ENCODE data around the gene VWA8.

GRCh38 chr13:42002066-42002465, 41.2 kb upstream of the VWA8 start:
- TF ChIP-seq, protein P1, sequence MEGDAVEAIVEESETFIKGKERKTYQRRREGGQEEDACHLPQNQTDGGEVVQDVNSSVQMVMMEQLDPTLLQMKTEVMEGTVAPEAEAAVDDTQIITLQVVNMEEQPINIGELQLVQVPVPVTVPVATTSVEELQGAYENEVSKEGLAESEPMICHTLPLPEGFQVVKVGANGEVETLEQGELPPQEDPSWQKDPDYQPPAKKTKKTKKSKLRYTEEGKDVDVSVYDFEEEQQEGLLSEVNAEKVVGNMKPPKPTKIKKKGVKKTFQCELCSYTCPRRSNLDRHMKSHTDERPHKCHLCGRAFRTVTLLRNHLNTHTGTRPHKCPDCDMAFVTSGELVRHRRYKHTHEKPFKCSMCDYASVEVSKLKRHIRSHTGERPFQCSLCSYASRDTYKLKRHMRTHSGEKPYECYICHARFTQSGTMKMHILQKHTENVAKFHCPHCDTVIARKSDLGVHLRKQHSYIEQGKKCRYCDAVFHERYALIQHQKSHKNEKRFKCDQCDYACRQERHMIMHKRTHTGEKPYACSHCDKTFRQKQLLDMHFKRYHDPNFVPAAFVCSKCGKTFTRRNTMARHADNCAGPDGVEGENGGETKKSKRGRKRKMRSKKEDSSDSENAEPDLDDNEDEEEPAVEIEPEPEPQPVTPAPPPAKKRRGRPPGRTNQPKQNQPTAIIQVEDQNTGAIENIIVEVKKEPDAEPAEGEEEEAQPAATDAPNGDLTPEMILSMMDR (IDR thresholded peaks at IDR 0.05): no peak
- TF ChIP-seq POLR2A (IDR thresholded peaks at IDR 0.05): no peak

Measured in breast epithelium (tissue), 3 donors.